Dendritic cell treated with granulocyte-macrophage colony-stimulating factor and Interleukin-4, amounts not matched to agents 40 ng/mL and 50 ng/mL, for 4 days (primary cell): ENCODE measurements around the gene KRT2.

Source experiments
- H3K27ac Mint-ChIP-seq: one replicate; pipeline ENCODE4 v1.8.0; 2022; ENCODE audit warnings: mild to moderate bottlenecking, mixed read lengths
- H3K27me3 Mint-ChIP-seq: one replicate; pipeline ENCODE4 v1.8.0; 2022; ENCODE audit warnings: mild to moderate bottlenecking, mixed read lengths
- H3K36me3 Mint-ChIP-seq: one replicate; pipeline ENCODE4 v1.8.0; 2022; ENCODE audit warnings: low read depth, mixed read lengths
- H3K4me1 Mint-ChIP-seq: one replicate; pipeline ENCODE4 v1.8.0; 2022; ENCODE audit warnings: low read depth, mixed read lengths
- H3K4me3 Mint-ChIP-seq: one replicate; pipeline ENCODE4 v1.8.0; 2022; ENCODE audit warnings: mild to moderate bottlenecking, moderate library complexity, mixed read lengths
- H3K9me3 Mint-ChIP-seq: one replicate; pipeline ENCODE4 v1.8.0; 2022; ENCODE audit warnings: mixed read lengths
- intact Hi-C: fragments of 100-400 bp; cut with micrococcal nuclease; formaldehyde crosslinking; loops from one replicate; pipeline ENCODE4 v1.15.0; 2022

The KRT2 gene

GRCh38 chr12:52633383-52633782, 18.6 kb downstream of the KRT2 start:
- H3K27ac Mint-ChIP-seq, result no peak overlapping the region
- H3K4me3 Mint-ChIP-seq, result no peak overlapping the region
- peaks cover 3% of the 10 kb centered on the region for H3K27me3 Mint-ChIP-seq
- intact Hi-C loops, result no loop called here
- H3K9me3 Mint-ChIP-seq, result no peaks in the 10 kb centered on the region
- H3K4me1 Mint-ChIP-seq, result peaks cover 21% of the 10 kb centered on the region
- no peaks in the 10 kb centered on the region for H3K36me3 Mint-ChIP-seq

GRCh38 chr12:52632656-52633055, 19.4 kb downstream of the KRT2 start:
- intact Hi-C loops, result no loop called here
- Mint-ChIP-seq H3K9me3 (no peaks in the 10 kb centered on the region), H3K36me3 (no peaks in the 10 kb centered on the region), H3K27me3 (peaks cover 3% of the 10 kb centered on the region), H3K4me3 (no peak overlapping the region), H3K4me1 (peaks cover 21% of the 10 kb centered on the region), H3K27ac (no peak overlapping the region)

- H3K36me3 Mint-ChIP-seq, result no peaks in the 10 kb centered on the region
- peaks cover 4% of the 10 kb centered on the region for H3K27me3 Mint-ChIP-seq
- no peak overlapping the region for H3K4me3 Mint-ChIP-seq
- H3K9me3 Mint-ChIP-seq, result no peaks in the 10 kb centered on the region
- H3K4me1 Mint-ChIP-seq, result peaks cover 24% of the 10 kb centered on the region
- H3K27ac Mint-ChIP-seq, result no peak overlapping the region
- intact Hi-C loops, result no loop called here
These were observed 20.1 kb downstream of the KRT2 start for GRCh38 chr12:52631676-52632459.

- Mint-ChIP-seq H3K27me3 (peaks cover 5% of the 10 kb centered on the region), H3K4me3 (no peak overlapping the region), H3K27ac (no peak overlapping the region), H3K4me1 (peaks cover 27% of the 10 kb centered on the region), H3K36me3 (no peaks in the 10 kb centered on the region), H3K9me3 (no peaks in the 10 kb centered on the region)
- intact Hi-C loops, result no loop called here
These were observed 20.7 kb downstream of the KRT2 start for GRCh38 chr12:52631264-52631663.

- Mint-ChIP-seq H3K27ac (no peak overlapping the region), H3K9me3 (no peaks in the 10 kb centered on the region), H3K4me1 (peaks cover 27% of the 10 kb centered on the region), H3K27me3 (peaks cover 5% of the 10 kb centered on the region), H3K36me3 (no peaks in the 10 kb centered on the region), H3K4me3 (no peak overlapping the region)
- intact Hi-C loops, result no loop called here
These were observed 21.3 kb downstream of the KRT2 start for GRCh38 chr12:52630599-52631200.

GRCh38 chr12:52630008-52630500, 22.0 kb downstream of the KRT2 start:
- Mint-ChIP-seq H3K4me1 (peaks cover 27% of the 10 kb centered on the region), H3K27me3 (peaks cover 5% of the 10 kb centered on the region), H3K36me3 (no peaks in the 10 kb centered on the region), H3K27ac (no peak overlapping the region), H3K4me3 (no peak overlapping the region), H3K9me3 (no peaks in the 10 kb centered on the region)
- intact Hi-C loops, result no loop called here

GRCh38 chr12:52629281-52630007, 22.6 kb downstream of the KRT2 start:
- no peaks in the 10 kb centered on the region for H3K9me3 Mint-ChIP-seq
- H3K36me3 Mint-ChIP-seq, result no peaks in the 10 kb centered on the region
- no peak overlapping the region for H3K27ac Mint-ChIP-seq
- H3K27me3 Mint-ChIP-seq, result peaks cover 5% of the 10 kb centered on the region
- no peak overlapping the region for H3K4me3 Mint-ChIP-seq
- intact Hi-C loops, result no loop called here
- peaks cover 27% of the 10 kb centered on the region for H3K4me1 Mint-ChIP-seq

- Mint-ChIP-seq H3K36me3 (no peaks in the 10 kb centered on the region), H3K9me3 (no peaks in the 10 kb centered on the region), H3K4me3 (no peak overlapping the region), H3K4me1 (peaks cover 27% of the 10 kb centered on the region), H3K27ac (no peak overlapping the region), H3K27me3 (peaks cover 2% of the 10 kb centered on the region)
- intact Hi-C loops, result no loop called here
These were observed 23.2 kb downstream of the KRT2 start for GRCh38 chr12:52628841-52629240.

- H3K9me3 Mint-ChIP-seq, result no peaks in the 10 kb centered on the region
- peaks cover 23% of the 10 kb centered on the region for H3K4me1 Mint-ChIP-seq
- H3K4me3 Mint-ChIP-seq, result no peak overlapping the region
- H3K36me3 Mint-ChIP-seq, result no peaks in the 10 kb centered on the region
- no peak overlapping the region for H3K27ac Mint-ChIP-seq
- intact Hi-C loops, result no loop called here
- H3K27me3 Mint-ChIP-seq, result peaks cover 2% of the 10 kb centered on the region
These were observed 23.9 kb downstream of the KRT2 start for GRCh38 chr12:52628111-52628507.

GRCh38 chr12:52627395-52628110, 24.5 kb downstream of the KRT2 start:
- H3K4me3 Mint-ChIP-seq, result no peak overlapping the region
- no peaks in the 10 kb centered on the region for H3K36me3 Mint-ChIP-seq
- no peaks in the 10 kb centered on the region for H3K9me3 Mint-ChIP-seq
- H3K27me3 Mint-ChIP-seq, result peaks cover 4% of the 10 kb centered on the region
- intact Hi-C loops, result no loop called here
- peaks cover 21% of the 10 kb centered on the region for H3K4me1 Mint-ChIP-seq
- no peak overlapping the region for H3K27ac Mint-ChIP-seq

GRCh38 chr12:52622349-52622748, 29.7 kb downstream of the KRT2 start:
- intact Hi-C loops, result no loop called here
- H3K9me3 Mint-ChIP-seq, result no peaks in the 10 kb centered on the region
- peaks cover 4% of the 10 kb centered on the region for H3K27me3 Mint-ChIP-seq
- H3K4me3 Mint-ChIP-seq, result no peak overlapping the region
- H3K36me3 Mint-ChIP-seq, result no peaks in the 10 kb centered on the region
- peaks cover 5% of the 10 kb centered on the region for H3K4me1 Mint-ChIP-seq
- no peak overlapping the region for H3K27ac Mint-ChIP-seq

- intact Hi-C loops, result no loop called here
- H3K4me3 Mint-ChIP-seq, result no peak overlapping the region
- H3K27me3 Mint-ChIP-seq, result peaks cover 7% of the 10 kb centered on the region
- H3K27ac Mint-ChIP-seq, result no peak overlapping the region
- H3K9me3 Mint-ChIP-seq, result no peaks in the 10 kb centered on the region
- no peaks in the 10 kb centered on the region for H3K36me3 Mint-ChIP-seq
- peaks cover 22% of the 10 kb centered on the region for H3K4me1 Mint-ChIP-seq
These were observed 33.1 kb downstream of the KRT2 start for GRCh38 chr12:52618866-52619265.

- intact Hi-C loops, result no loop called here
- H3K27me3 Mint-ChIP-seq, result peaks cover 7% of the 10 kb centered on the region
- no peak within 1 kb of the TSS for H3K4me3 Mint-ChIP-seq
- H3K27ac Mint-ChIP-seq, result no peak within 1 kb of the TSS
- no peaks in the 10 kb centered on the region for H3K9me3 Mint-ChIP-seq
- peaks cover 23% of the 10 kb centered on the region for H3K4me1 Mint-ChIP-seq
- no peaks in the 10 kb centered on the region for H3K36me3 Mint-ChIP-seq
These were observed 33.8 kb downstream of the KRT2 start, which contains the start of gene KRT73 for GRCh38 chr12:52618216-52618615. Gene KRT73, minus strand, starts transcription at chr12:52618559. Its CDS starts 35 bp downstream, at chr12:52618524.
